Measurements from ENCODE around the gene SPINT4. TPM values are rescaled to one million over a fixed set of nuclear protein-coding genes. Genes with fewer than 3 reads are reported as not detected.
A peak's percentile ranks its signal among the peaks of the same experiment; 100 is the strongest.
"Not testable (repeated sequence)": the region's sequence is repeated elsewhere in the genome, so short reads cannot be mapped to it uniquely, and the experiment has no call there.

Gene SPINT4
- total RNA-seq, 2 experiments from 2014 or later = not detected

- H3K27ac ChIP-seq (ENCODE audit: low read depth, low read length, poor library complexity, severe bottlenecking); H3K4me2 ChIP-seq (ENCODE audit: low read length); H4K20me1 ChIP-seq (ENCODE audit: insufficient read depth, low read length); H2AFZ ChIP-seq (ENCODE audit: low read length); H3K9me3 ChIP-seq (ENCODE audit: low read length); H3K4me3 ChIP-seq (ENCODE audit: low read depth, low read length, poor library complexity, severe bottlenecking); DNase-seq (ENCODE audit: low spot score); intact Hi-C loops (cut with micrococcal nuclease; ENCODE audit: unreplicated experiment); H3K79me2 ChIP-seq (ENCODE audit: insufficient read depth, low read depth, low read length); H3K9me2 ChIP-seq (ENCODE audit: insufficient read depth, low read length); H3K4me1 ChIP-seq (ENCODE audit: insufficient read depth, low read length, poor library complexity, severe bottlenecking); H3K36me3 ChIP-seq (ENCODE audit: insufficient read depth, low read length); BruUV-seq (replicated peaks); CTCF ChIA-PET (ENCODE audit: unreplicated experiment): not testable (repeated sequence)
- POLR2A ChIA-PET = interaction anchor here (1.0 kb wide), 1 partner anchor 473 kb away, joined by 5 read pairs; no protein-coding TSS in a partner anchor
These were observed 42.6 kb downstream of the SPINT4 start for GRCh38 chr20:45764618-45765282.

GRCh38 chr20:45765307-45765875, 43.2 kb downstream of the SPINT4 start:
- Histone ChIP-seq H2AFZ (ENCODE audit: low read length) (no peak overlapping the region), H3K9me3 (ENCODE audit: low read length) (no peaks in the 10 kb centered on the region), H3K36me3 (ENCODE audit: insufficient read depth, low read length) (no peaks in the 10 kb centered on the region), H4K20me1 (ENCODE audit: insufficient read depth, low read length) (no peaks in the 10 kb centered on the region), H3K79me2 (ENCODE audit: insufficient read depth, low read depth, low read length) (no peaks in the 10 kb centered on the region), H3K4me1 (ENCODE audit: insufficient read depth, low read length, poor library complexity, severe bottlenecking) (no peaks in the 10 kb centered on the region), H3K9me2 (ENCODE audit: insufficient read depth, low read length) (no peaks in the 10 kb centered on the region), H3K4me2 (ENCODE audit: low read length) (no peak overlapping the region), H3K27ac (ENCODE audit: low read depth, low read length, poor library complexity, severe bottlenecking) (no peak overlapping the region), H3K4me3 (ENCODE audit: low read depth, low read length, poor library complexity, severe bottlenecking) (no peak overlapping the region)
- intact Hi-C loops (cut with micrococcal nuclease; ENCODE audit: unreplicated experiment) = no loop called here
- POLR2A ChIA-PET = interaction anchor here (1.0 kb wide), 1 partner anchor 474 kb away, joined by 5 read pairs; no protein-coding TSS in a partner anchor
- TF ChIP-seq CTCF (conservative IDR thresholded peaks at IDR 0.05; ENCODE audit: low read length) (no peak), EZH2phosphoT487 (IDR thresholded peaks at IDR 0.05; ENCODE audit: borderline replicate concordance, low read depth, low read length) (no peak)
- no peak for DNase-seq (ENCODE audit: low spot score)
- CTCF ChIA-PET (ENCODE audit: unreplicated experiment) = no interaction called here
- no TSS peak for BruUV-seq (replicated peaks)

GRCh38 chr20:45765980-45766379, 43.8 kb downstream of the SPINT4 start:
- no peaks in the 10 kb centered on the region for H3K9me3 ChIP-seq (ENCODE audit: low read length)
- CTCF ChIA-PET (ENCODE audit: unreplicated experiment) = no interaction called here
- POLR2A ChIA-PET = no interaction called here
- H3K4me2 ChIP-seq (ENCODE audit: low read length) = no peak overlapping the region
- TF ChIP-seq CTCF (conservative IDR thresholded peaks at IDR 0.05; ENCODE audit: low read length) (no peak), EZH2phosphoT487 (IDR thresholded peaks at IDR 0.05; ENCODE audit: borderline replicate concordance, low read depth, low read length) (no peak)
- no peaks in the 10 kb centered on the region for H3K9me2 ChIP-seq (ENCODE audit: insufficient read depth, low read length)
- no peak overlapping the region for H3K27ac ChIP-seq (ENCODE audit: low read depth, low read length, poor library complexity, severe bottlenecking)
- BruUV-seq (replicated peaks) = no TSS peak
- no peak overlapping the region for H3K4me3 ChIP-seq (ENCODE audit: low read depth, low read length, poor library complexity, severe bottlenecking)
- H3K79me2 ChIP-seq (ENCODE audit: insufficient read depth, low read depth, low read length) = no peaks in the 10 kb centered on the region
- no peaks in the 10 kb centered on the region for H3K4me1 ChIP-seq (ENCODE audit: insufficient read depth, low read length, poor library complexity, severe bottlenecking)
- peak; percentile 5 for DNase-seq (ENCODE audit: low spot score)
- intact Hi-C loops (cut with micrococcal nuclease; ENCODE audit: unreplicated experiment) = no loop called here
- H4K20me1 ChIP-seq (ENCODE audit: insufficient read depth, low read length) = no peaks in the 10 kb centered on the region
- H2AFZ ChIP-seq (ENCODE audit: low read length) = no peak overlapping the region
- H3K36me3 ChIP-seq (ENCODE audit: insufficient read depth, low read length) = no peaks in the 10 kb centered on the region

All from OCI-LY7 (cell line).